Parathyroid adenoma (tissue), 2 donors: ENCODE data around the gene ZNF500.

ENCODE experiments used
- H2AFZ ChIP-seq: fragments of 300-600 bp; sonication (generic); one replicate; pipeline ENCODE4 v1.7.0; 2017; ENCODE audit warnings: antibody characterized with exemption, mild to moderate bottlenecking
- H3K27ac ChIP-seq: fragments of 300-600 bp; sonication (generic); one replicate; pipeline ENCODE4 v1.7.0; 2017
- H3K27me3 ChIP-seq: fragments of 300-600 bp; sonication (generic); one replicate; pipeline ENCODE4 v1.7.0; 2017; ENCODE audit warnings: low read length; ENCODE audit not compliant: control insufficient read depth, insufficient read depth
- H3K36me3 ChIP-seq: fragments of 300-600 bp; sonication (generic); one replicate; pipeline ENCODE4 v1.7.0; 2017; ENCODE audit warnings: low read length; ENCODE audit not compliant: control insufficient read depth, insufficient read depth
- H3K4me1 ChIP-seq: fragments of 300-600 bp; sonication (generic); one replicate; pipeline ENCODE4 v1.7.0; 2017; ENCODE audit warnings: control low read depth
- H3K4me2 ChIP-seq: fragments of 300-600 bp; sonication (generic); one replicate; pipeline ENCODE4 v1.7.0; 2017; ENCODE audit warnings: low read length
- H3K4me3 ChIP-seq: fragments of 300-600 bp; sonication (generic); one replicate; pipeline ENCODE4 v1.7.0; 2017; ENCODE audit warnings: low read depth, low read length
- H3K79me2 ChIP-seq: fragments of 300-600 bp; sonication (generic); one replicate; pipeline ENCODE4 v1.7.0; 2017; ENCODE audit warnings: control low read depth
- H3K9ac ChIP-seq: fragments of 300-600 bp; sonication (generic); one replicate; pipeline ENCODE4 v1.7.0; 2017; ENCODE audit warnings: mild to moderate bottlenecking
- H3K9me3 ChIP-seq: fragments of 300-600 bp; sonication (generic); one replicate; pipeline ENCODE4 v1.7.0; 2017; ENCODE audit warnings: low read length; ENCODE audit not compliant: control insufficient read depth
- TF ChIP-seq, protein P1 (sequence below): fragments of 300-600 bp; sonication (generic); IDR thresholded peaks from one replicate; pipeline ENCODE4 v1.7.0; 2017; ENCODE audit warnings: antibody characterized with exemption, mild to moderate bottlenecking
- donor health status: primary hyperparathyroidism.

Gene ZNF500

DNA sequence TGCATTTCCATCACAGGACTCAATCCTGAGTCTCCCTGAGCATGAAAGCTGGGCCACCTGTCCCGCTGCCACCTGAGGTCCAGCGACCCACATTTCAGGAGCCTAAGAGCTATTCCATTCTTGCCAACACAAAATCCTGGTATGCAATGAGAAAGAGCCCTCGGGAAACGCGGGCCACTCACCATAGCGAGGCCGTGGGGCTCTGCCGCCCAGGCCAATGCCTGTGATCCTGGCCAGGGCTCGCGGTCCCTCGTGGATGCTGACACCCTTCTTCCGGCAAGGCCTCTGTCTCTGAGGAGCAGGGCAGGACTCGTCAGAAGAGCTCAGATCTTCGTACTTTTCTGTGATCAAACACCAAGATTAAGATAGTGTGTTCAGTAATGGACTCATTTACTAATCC lies 62.0 kb downstream of the ZNF500 start:
- no peak overlapping the region for H3K4me3 ChIP-seq
- H3K79me2 ChIP-seq: peaks cover 6% of the 10 kb centered on the region
- H3K9me3 ChIP-seq: no peaks in the 10 kb centered on the region
- H3K9ac ChIP-seq: no peak overlapping the region
- no peaks in the 10 kb centered on the region for H3K36me3 ChIP-seq
- no peak overlapping the region for H3K27ac ChIP-seq
- H3K27me3 ChIP-seq: no peaks in the 10 kb centered on the region
- TF ChIP-seq, protein P1, sequence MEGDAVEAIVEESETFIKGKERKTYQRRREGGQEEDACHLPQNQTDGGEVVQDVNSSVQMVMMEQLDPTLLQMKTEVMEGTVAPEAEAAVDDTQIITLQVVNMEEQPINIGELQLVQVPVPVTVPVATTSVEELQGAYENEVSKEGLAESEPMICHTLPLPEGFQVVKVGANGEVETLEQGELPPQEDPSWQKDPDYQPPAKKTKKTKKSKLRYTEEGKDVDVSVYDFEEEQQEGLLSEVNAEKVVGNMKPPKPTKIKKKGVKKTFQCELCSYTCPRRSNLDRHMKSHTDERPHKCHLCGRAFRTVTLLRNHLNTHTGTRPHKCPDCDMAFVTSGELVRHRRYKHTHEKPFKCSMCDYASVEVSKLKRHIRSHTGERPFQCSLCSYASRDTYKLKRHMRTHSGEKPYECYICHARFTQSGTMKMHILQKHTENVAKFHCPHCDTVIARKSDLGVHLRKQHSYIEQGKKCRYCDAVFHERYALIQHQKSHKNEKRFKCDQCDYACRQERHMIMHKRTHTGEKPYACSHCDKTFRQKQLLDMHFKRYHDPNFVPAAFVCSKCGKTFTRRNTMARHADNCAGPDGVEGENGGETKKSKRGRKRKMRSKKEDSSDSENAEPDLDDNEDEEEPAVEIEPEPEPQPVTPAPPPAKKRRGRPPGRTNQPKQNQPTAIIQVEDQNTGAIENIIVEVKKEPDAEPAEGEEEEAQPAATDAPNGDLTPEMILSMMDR: no peak
- no peaks in the 10 kb centered on the region for H3K4me1 ChIP-seq
- H2AFZ ChIP-seq: no peak overlapping the region
- H3K4me2 ChIP-seq: no peak overlapping the region

GRCh38 chr16:4704491-4704890 lies 62.5 kb downstream of the ZNF500 start:
- Histone ChIP-seq H3K9me3 (no peaks in the 10 kb centered on the region), H3K4me1 (no peaks in the 10 kb centered on the region), H3K9ac (no peak overlapping the region), H3K79me2 (peaks cover 6% of the 10 kb centered on the region), H3K4me3 (no peak overlapping the region), H3K36me3 (no peaks in the 10 kb centered on the region), H3K4me2 (no peak overlapping the region), H3K27me3 (no peaks in the 10 kb centered on the region), H2AFZ (no peak overlapping the region), H3K27ac (no peak overlapping the region)
- TF ChIP-seq, protein P1: no peak

DNA sequence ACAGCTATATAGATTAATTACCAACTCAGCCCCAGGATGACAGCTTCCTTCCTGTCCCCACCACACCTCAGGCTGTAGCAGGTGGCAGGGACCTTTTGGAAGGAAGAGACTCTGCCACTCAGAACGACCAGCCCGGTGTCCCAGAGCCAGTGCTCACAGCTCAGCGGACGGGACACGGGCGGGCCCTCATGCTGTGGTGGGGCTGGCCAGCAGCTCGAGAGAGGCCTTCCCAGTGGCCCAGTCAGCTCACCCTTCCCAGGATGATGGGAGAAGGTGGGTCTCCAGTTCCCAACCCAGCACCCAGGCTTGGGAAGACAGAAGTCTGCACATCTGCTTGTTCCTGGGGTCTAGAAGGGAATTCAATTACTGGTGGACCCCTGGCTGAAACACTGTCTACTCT lies 63.1 kb downstream of the ZNF500 start:
- H3K9me3 ChIP-seq: no peaks in the 10 kb centered on the region
- TF ChIP-seq, protein P1: no peak
- no peaks in the 10 kb centered on the region for H3K36me3 ChIP-seq

GRCh38 chr16:4702466-4702808 lies 64.5 kb downstream of the ZNF500 start:
- H3K4me3 ChIP-seq: no peak overlapping the region
- H3K9ac ChIP-seq: no peak overlapping the region
- H3K27me3 ChIP-seq: no peaks in the 10 kb centered on the region
- H3K36me3 ChIP-seq: no peaks in the 10 kb centered on the region
- no peak overlapping the region for H2AFZ ChIP-seq
- H3K4me1 ChIP-seq: no peaks in the 10 kb centered on the region
- H3K27ac ChIP-seq: no peak overlapping the region
- H3K4me2 ChIP-seq: no peak overlapping the region
- H3K9me3 ChIP-seq: no peaks in the 10 kb centered on the region
- TF ChIP-seq, protein P1: no peak
- H3K79me2 ChIP-seq: peaks cover 2% of the 10 kb centered on the region

More for the DNA sequence above, 63.1 kb downstream of the ZNF500 start:
- Histone ChIP-seq H3K9ac (no peak overlapping the region), H3K79me2 (peaks cover 6% of the 10 kb centered on the region), H3K4me1 (no peaks in the 10 kb centered on the region), H3K27me3 (no peaks in the 10 kb centered on the region), H2AFZ (no peak overlapping the region), H3K27ac (no peak overlapping the region), H3K4me3 (no peak overlapping the region), H3K4me2 (no peak overlapping the region)

GRCh38 chr16:4701791-4702465 lies 65.0 kb downstream of the ZNF500 start:
- Histone ChIP-seq H3K36me3 (no peaks in the 10 kb centered on the region), H3K4me2 (no peak overlapping the region), H3K27ac (no peak overlapping the region), H3K79me2 (no peaks in the 10 kb centered on the region), H3K9me3 (no peaks in the 10 kb centered on the region), H3K9ac (no peak overlapping the region), H3K4me3 (no peak overlapping the region), H3K27me3 (no peaks in the 10 kb centered on the region), H3K4me1 (no peaks in the 10 kb centered on the region), H2AFZ (no peak overlapping the region)
- TF ChIP-seq, protein P1: no peak
